ENCODE results near the gene SEMA3C. TPM values are rescaled to one million over a fixed set of nuclear protein-coding genes. Genes with fewer than 3 reads are reported as not detected.

Gene SEMA3C
- 90.6 TPM for total RNA-seq

GRCh38 chr7:80918909-80919721, at the start of gene SEMA3C:
TSS of gene SEMA3C (minus strand) at chr7:80919051. CDS start at chr7:80916781, 2,270 bp downstream.
- TF ChIP-seq CTCF (IDR thresholded peaks at IDR 0.05) (no peak), POLR2AphosphoS5 (IDR thresholded peaks at IDR 0.05; ENCODE audit: insufficient read depth in 1 of 2, low read depth in 1 of 2) (peak in 1 of 2 donors; percentile 86), POLR2A (IDR thresholded peaks at IDR 0.05) (peak in 1 of 2 donors; percentile 34)
- peak in 1 of 2 donors; percentile 92 for DNase-seq (ENCODE audit: extremely low spot score in 2 of 2)
- Histone ChIP-seq H3K27me3 (no peaks in the 10 kb centered on the region), H3K27ac (peak within 1 kb of the TSS; percentile 81), H3K36me3 (no peaks in the 10 kb centered on the region), H3K4me1 (peaks cover 43% of the 10 kb centered on the region), H3K9me3 (no peaks in the 10 kb centered on the region), H3K4me3 (peak within 1 kb of the TSS; percentile 64 to 68)
- intact Hi-C loops (cut with DNase I) = no loop called here

- no peak overlapping the region for H3K27ac ChIP-seq
- intact Hi-C loops (cut with DNase I) = no loop called here
- no peak overlapping the region for H3K4me3 ChIP-seq
- DNase-seq (ENCODE audit: extremely low spot score in 2 of 2) = no peak
- no peaks in the 10 kb centered on the region for H3K36me3 ChIP-seq
- H3K9me3 ChIP-seq = no peaks in the 10 kb centered on the region
- TF ChIP-seq POLR2AphosphoS5 (IDR thresholded peaks at IDR 0.05; ENCODE audit: insufficient read depth in 1 of 2, low read depth in 1 of 2) = no peak
- TF ChIP-seq CTCF (IDR thresholded peaks at IDR 0.05) = no peak
- no peak for TF ChIP-seq POLR2A (IDR thresholded peaks at IDR 0.05)
- H3K4me1 ChIP-seq = no peaks in the 10 kb centered on the region
- H3K27me3 ChIP-seq = no peaks in the 10 kb centered on the region
Observed at GRCh38 chr7:80968606-80969005, 49.8 kb upstream of the SEMA3C start.

- H3K27ac ChIP-seq = no peak overlapping the region
- H3K27me3 ChIP-seq = no peaks in the 10 kb centered on the region
- no peak for DNase-seq (ENCODE audit: extremely low spot score in 2 of 2)
- intact Hi-C loops (cut with DNase I) = no loop called here
- H3K9me3 ChIP-seq = no peaks in the 10 kb centered on the region
- no peaks in the 10 kb centered on the region for H3K4me1 ChIP-seq
- no peak overlapping the region for H3K4me3 ChIP-seq
- TF ChIP-seq POLR2AphosphoS5 (IDR thresholded peaks at IDR 0.05; ENCODE audit: insufficient read depth in 1 of 2, low read depth in 1 of 2) = no peak
- no peak for TF ChIP-seq POLR2A (IDR thresholded peaks at IDR 0.05)
- no peaks in the 10 kb centered on the region for H3K36me3 ChIP-seq
Observed at GRCh38 chr7:80967917-80968297, 49.1 kb upstream of the SEMA3C start.

- TF ChIP-seq CTCF (IDR thresholded peaks at IDR 0.05) (no peak), POLR2AphosphoS5 (IDR thresholded peaks at IDR 0.05; ENCODE audit: insufficient read depth in 1 of 2, low read depth in 1 of 2) (no peak), POLR2A (IDR thresholded peaks at IDR 0.05) (no peak)
- no peaks in the 10 kb centered on the region for H3K36me3 ChIP-seq
- H3K27me3 ChIP-seq = no peaks in the 10 kb centered on the region
- H3K9me3 ChIP-seq = no peaks in the 10 kb centered on the region
- DNase-seq (ENCODE audit: extremely low spot score in 2 of 2) = no peak
- intact Hi-C loops (cut with DNase I) = no loop called here
- no peaks in the 10 kb centered on the region for H3K4me1 ChIP-seq
- no peak overlapping the region for H3K4me3 ChIP-seq
- no peak overlapping the region for H3K27ac ChIP-seq
Observed at GRCh38 chr7:80967071-80967916, 48.4 kb upstream of the SEMA3C start.

- no peak overlapping the region for H3K4me3 ChIP-seq
- intact Hi-C loops (cut with DNase I) = no loop called here
- DNase-seq (ENCODE audit: extremely low spot score in 2 of 2) = no peak
- no peaks in the 10 kb centered on the region for H3K27me3 ChIP-seq
- TF ChIP-seq POLR2A (IDR thresholded peaks at IDR 0.05) (no peak), POLR2AphosphoS5 (IDR thresholded peaks at IDR 0.05; ENCODE audit: insufficient read depth in 1 of 2, low read depth in 1 of 2) (no peak), CTCF (IDR thresholded peaks at IDR 0.05) (no peak)
- no peaks in the 10 kb centered on the region for H3K36me3 ChIP-seq
- no peak overlapping the region for H3K27ac ChIP-seq
- H3K4me1 ChIP-seq = no peaks in the 10 kb centered on the region
- no peaks in the 10 kb centered on the region for H3K9me3 ChIP-seq
Observed at GRCh38 chr7:80960244-80960795, 41.5 kb upstream of the SEMA3C start.
